Psoas muscle (tissue), 8 donors: Measurements from ENCODE around the gene SH2D4B. TPM values are rescaled to one million over a fixed set of nuclear protein-coding genes. Genes with fewer than 3 reads are reported as not detected.
A peak's percentile ranks its signal among the peaks of the same experiment; 100 is the strongest.

Experiments used
- ATAC-seq, 4 donors: fragments of 200-7000 bp; cut with Tn5 transposase; one replicate each; pipeline ENCODE4 v1.9.1; 2020; ENCODE audit warnings: moderate library complexity in 3 of 4, mild to moderate bottlenecking in 2 of 4
- DNase-seq, 2 donors: peaks; one replicate each; pipeline ENCODE4 v3.0.0-alpha.2; 2020
- H3K27ac ChIP-seq: fragments of 200-600 bp; one replicate; pipeline ENCODE4 v1.8.0; 2022
- H3K27me3 ChIP-seq, 3 donors: fragments of 200-600 bp in 1 of 3; one replicate each; pipeline versions ENCODE4 v1.6.1 to v1.8.0; 2013 to 2022; ENCODE audit warnings: low read length in 2 of 3, mild to moderate bottlenecking in 2 of 3, moderate library complexity in 1 of 3; ENCODE audit not compliant: insufficient read depth in 3 of 3
- H3K36me3 ChIP-seq, 2 donors: fragments of 200-600 bp in 1 of 2; one replicate each; pipeline versions ENCODE4 v1.6.1 to v1.8.0; 2013 to 2022; ENCODE audit warnings: low read depth in 1 of 2, mild to moderate bottlenecking in 1 of 2, moderate library complexity in 1 of 2; ENCODE audit not compliant: insufficient read depth in 1 of 2
- H3K4me1 ChIP-seq: fragments of 200-600 bp; one replicate; pipeline ENCODE4 v1.8.0; 2022
- H3K4me3 ChIP-seq: fragments of 200-600 bp; one replicate; pipeline ENCODE4 v1.8.0; 2022; ENCODE audit warnings: mild to moderate bottlenecking
- H3K9me3 ChIP-seq: fragments of 200-600 bp; one replicate; pipeline ENCODE4 v1.8.0; 2022
- WGBS, 3 donors: extraction: QIAGEN DNeasy Blood & Tissue Kit; methylation state at CpG; one replicate each; pipeline versions ENCODE4 v1.1.6 to v1.1.7; 2013; 5-methylcytosine and 5-hydroxymethylcytosine counted together
- intact Hi-C, 2 donors: fragments of 100-400 bp; cut with DNase I; formaldehyde crosslinking; loops; one replicate each; pipeline versions ENCODE4 v1.11.0 to v1.14.2; 2022
- polyA plus RNA-seq, 3 donors: library from polyadenylated mRNA; stranded (reverse); fragments of 200-250 nt; gene quantifications; one replicate each; pipeline ENCODE4 v1.2.3, GENCODE V29; 2013
- total RNA-seq, 4 donors: library from RNA; stranded (reverse); fragmentation: NEBNext Ultra II Directional in 2 of 4; extraction: Animal tissue kit (Norgen Biotek cat#: 25700) in 2 of 4; gene quantifications; one replicate each; pipeline versions ENCODE4 v1.2.1 to v1.2.4, GENCODE V29; 2021 to 2023
- TF ChIP-seq, protein P1 (sequence below): fragments of 200-600 bp; IDR thresholded peaks from one replicate; pipeline ENCODE4 v1.8.0; 2022; ENCODE audit warnings: antibody characterized with exemption
- donor health status: healthy with polysubstance abuse.
- donor health status: DM: no; HTN: no; CAD: no; lungs with moderate emphysema.
- donor health status: Bipolar disorder and iron deficiency.
- donor health status: healthy.
- donor health status: DM: yes; HTN: yes; CAD: no.
- donor health status: DM: no; HTN: no; CAD: no.
- donor health status: DM: no; HTN: no; CAD: no.
- donor health status: DM: yes; HTN: yes; CAD: no.

Gene SH2D4B
- total and polyA plus RNA-seq, 7 donors: 0.01 TPM; not detected in 6

DNA sequence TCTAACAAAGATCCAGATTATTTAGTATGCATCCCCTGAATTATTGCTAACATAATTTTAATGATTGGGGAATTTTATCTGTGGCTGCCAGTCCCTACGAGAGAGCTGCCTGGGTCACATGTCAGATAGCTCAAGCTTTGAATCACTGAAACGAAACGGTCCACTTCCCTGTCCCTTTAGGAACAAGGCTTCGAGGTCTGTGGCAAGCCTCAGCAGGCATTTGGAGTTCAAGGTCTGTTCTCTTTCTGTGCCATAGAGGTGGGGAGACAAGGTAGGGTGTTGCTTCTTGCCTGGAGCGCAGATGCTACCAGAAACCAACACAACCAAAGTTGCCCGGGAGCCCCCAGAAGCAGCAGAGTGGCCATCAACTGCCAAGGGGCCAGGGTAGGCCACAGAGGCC, 13.9 kb upstream of the SH2D4B start:
- Histone ChIP-seq H3K27ac (no peak overlapping the region), H3K27me3 (no peaks in the 10 kb centered on the region), H3K9me3 (no peaks in the 10 kb centered on the region), H3K4me1 (no peaks in the 10 kb centered on the region), H3K36me3 (peaks cover 0 to 21% of the 10 kb centered on the region in 2 donors), H3K4me3 (no peak overlapping the region)
- intact Hi-C loops: no loop called here
- no peak for ATAC-seq
- DNase-seq: peak in 1 of 2 donors; percentile 24
- TF ChIP-seq, protein P1, sequence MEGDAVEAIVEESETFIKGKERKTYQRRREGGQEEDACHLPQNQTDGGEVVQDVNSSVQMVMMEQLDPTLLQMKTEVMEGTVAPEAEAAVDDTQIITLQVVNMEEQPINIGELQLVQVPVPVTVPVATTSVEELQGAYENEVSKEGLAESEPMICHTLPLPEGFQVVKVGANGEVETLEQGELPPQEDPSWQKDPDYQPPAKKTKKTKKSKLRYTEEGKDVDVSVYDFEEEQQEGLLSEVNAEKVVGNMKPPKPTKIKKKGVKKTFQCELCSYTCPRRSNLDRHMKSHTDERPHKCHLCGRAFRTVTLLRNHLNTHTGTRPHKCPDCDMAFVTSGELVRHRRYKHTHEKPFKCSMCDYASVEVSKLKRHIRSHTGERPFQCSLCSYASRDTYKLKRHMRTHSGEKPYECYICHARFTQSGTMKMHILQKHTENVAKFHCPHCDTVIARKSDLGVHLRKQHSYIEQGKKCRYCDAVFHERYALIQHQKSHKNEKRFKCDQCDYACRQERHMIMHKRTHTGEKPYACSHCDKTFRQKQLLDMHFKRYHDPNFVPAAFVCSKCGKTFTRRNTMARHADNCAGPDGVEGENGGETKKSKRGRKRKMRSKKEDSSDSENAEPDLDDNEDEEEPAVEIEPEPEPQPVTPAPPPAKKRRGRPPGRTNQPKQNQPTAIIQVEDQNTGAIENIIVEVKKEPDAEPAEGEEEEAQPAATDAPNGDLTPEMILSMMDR: no peak
- WGBS, 3 donors: 63 to 70% (median 64%) methylated on average over 6 of the region's 6 CpGs

DNA sequence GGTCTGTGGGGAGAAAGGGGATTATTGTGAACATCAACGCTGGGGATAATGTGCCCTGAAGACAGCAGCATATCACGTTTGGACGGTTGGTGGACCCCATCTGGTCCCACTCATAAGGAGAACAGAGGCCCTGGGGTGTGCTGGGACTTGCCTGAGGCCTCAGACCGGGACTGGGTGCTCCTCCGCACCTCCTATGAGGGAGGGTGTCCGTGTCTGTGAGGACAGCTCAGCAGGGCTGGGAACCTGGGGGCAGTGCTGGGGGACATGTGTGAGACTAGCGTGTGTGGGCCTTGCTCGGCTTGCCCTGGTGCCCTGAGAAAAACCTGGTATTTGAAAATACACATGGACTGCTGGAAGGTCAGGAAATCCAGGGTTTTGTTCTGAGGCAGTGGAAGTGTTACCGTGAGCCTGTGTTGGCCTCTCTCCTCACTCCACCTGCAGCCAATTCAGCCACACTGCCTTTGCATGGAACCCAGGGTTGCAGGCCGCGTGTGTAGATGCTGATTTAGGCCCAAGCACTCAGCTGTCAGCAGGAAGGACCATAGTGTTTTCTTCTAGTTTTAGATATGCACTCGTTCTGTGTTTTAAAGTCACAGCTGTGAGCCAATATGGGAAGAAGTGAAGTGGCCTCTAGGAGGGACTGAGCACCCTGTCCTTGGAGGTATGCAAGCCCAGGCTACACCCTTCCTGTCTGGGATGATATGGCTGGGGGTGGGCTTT, 13.4 kb upstream of the SH2D4B start:
- WGBS, 3 donors: 66 to 77% (median 74%) methylated on average over 12 of the region's 12 CpGs
- DNase-seq: peak in 1 of 2 donors; percentile 30
- H3K4me3 ChIP-seq: no peak overlapping the region
- ATAC-seq: no peak
- H3K4me1 ChIP-seq: no peaks in the 10 kb centered on the region
- H3K36me3 ChIP-seq: peaks cover 0 to 16% of the 10 kb centered on the region in 2 donors
- intact Hi-C loops: no loop called here
- TF ChIP-seq, protein P1: no peak
- no peak overlapping the region for H3K27ac ChIP-seq
- no peaks in the 10 kb centered on the region for H3K9me3 ChIP-seq
- no peaks in the 10 kb centered on the region for H3K27me3 ChIP-seq

DNA sequence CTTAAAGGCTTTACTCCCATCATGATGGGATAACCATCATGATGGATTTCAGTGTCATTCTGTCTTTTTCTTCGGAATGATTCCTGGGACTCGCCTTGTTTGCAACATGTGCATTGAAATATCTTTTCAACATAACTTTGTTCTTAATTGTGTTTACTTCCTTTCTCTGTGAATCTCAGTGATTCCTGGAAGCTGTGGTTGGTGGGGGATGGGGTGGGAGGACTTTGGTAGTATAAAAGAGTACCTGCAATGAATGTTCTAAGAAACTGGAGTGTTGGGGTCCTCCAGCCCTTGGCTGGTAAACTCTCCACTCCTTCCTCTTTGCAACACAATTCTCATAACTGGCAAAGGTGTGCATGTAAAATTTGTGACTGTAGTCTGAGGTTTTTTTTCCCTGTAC, 11.5 kb upstream of the SH2D4B start:
- Histone ChIP-seq H3K4me1 (no peaks in the 10 kb centered on the region), H3K27me3 (no peaks in the 10 kb centered on the region), H3K36me3 (peaks cover 0 to 1% of the 10 kb centered on the region in 2 donors), H3K9me3 (no peaks in the 10 kb centered on the region), H3K27ac (no peak overlapping the region), H3K4me3 (no peak overlapping the region)
- ATAC-seq: no peak
- TF ChIP-seq, protein P1: no peak
- intact Hi-C loops: no loop called here
- 74 to 87% (median 76%) methylated on average over 2 of the region's 2 CpGs for WGBS, 3 donors
- no peak for DNase-seq

DNA sequence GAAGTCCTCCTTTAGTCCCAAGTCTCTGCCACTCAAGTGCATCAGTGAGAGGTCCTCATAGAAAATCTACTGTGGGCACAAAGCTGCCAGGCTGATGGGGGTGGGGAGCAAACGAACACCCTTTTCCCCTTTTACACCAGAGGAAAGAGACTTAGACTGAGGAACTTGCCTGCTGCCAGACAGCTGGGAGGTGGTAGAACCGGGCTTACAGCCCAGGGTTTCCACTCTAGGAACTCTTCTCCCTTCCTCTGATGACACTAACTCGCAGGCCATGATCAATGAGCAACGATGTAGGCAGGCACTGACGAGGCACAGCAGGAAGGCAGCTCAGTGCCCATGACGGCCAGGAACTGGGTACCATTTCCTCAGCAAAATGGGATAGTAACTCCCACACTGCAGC, 11.0 kb upstream of the SH2D4B start:
- Histone ChIP-seq H3K4me3 (no peak overlapping the region), H3K9me3 (no peaks in the 10 kb centered on the region), H3K36me3 (no peaks in the 10 kb centered on the region), H3K27ac (no peak overlapping the region), H3K27me3 (no peaks in the 10 kb centered on the region), H3K4me1 (no peaks in the 10 kb centered on the region)
- TF ChIP-seq, protein P1: no peak
- DNase-seq (peak in 1 of 2 donors; percentile 51), ATAC-seq (no peak)
- WGBS, 3 donors: 40 to 60% (median 50%) methylated on average over 6 of the region's 6 CpGs
- intact Hi-C loops: no loop called here
